ENCODE measurements around the gene ACSL5.
"Not testable (repeated sequence)": the region's sequence is repeated elsewhere in the genome, so short reads cannot be mapped to it uniquely, and the experiment has no call there.

Gene ACSL5

GRCh38 chr10:112382515-112383235 is 8.8 kb downstream of the ACSL5 start:
- no peaks in the 10 kb centered on the region for H3K4me1 ChIP-seq (ENCODE audit: insufficient read depth, poor library complexity, severe bottlenecking)

GRCh38 chr10:112383325-112383724 is 9.4 kb downstream of the ACSL5 start:
- ATAC-seq (ENCODE audit: low read depth) (peak; percentile 44; the same call in 2 of the 3 replicates), DNase-seq (ENCODE audit: low spot score) (no peak)
- no peaks in the 10 kb centered on the region for H3K27me3 ChIP-seq (ENCODE audit: insufficient read depth, poor library complexity, severe bottlenecking)
- no peaks in the 10 kb centered on the region for H3K4me1 ChIP-seq (ENCODE audit: insufficient read depth, poor library complexity, severe bottlenecking)
- H3K27ac ChIP-seq (ENCODE audit: poor library complexity, severe bottlenecking): no peak overlapping the region
- no peak for TF ChIP-seq CTCF (IDR thresholded peaks at IDR 0.05; ENCODE audit: poor library complexity, severe bottlenecking)
- no peak overlapping the region for H3K4me3 ChIP-seq (ENCODE audit: severe bottlenecking)
- no peaks in the 10 kb centered on the region for H3K36me3 ChIP-seq (ENCODE audit: low read depth)
- no peaks in the 10 kb centered on the region for H3K9me3 ChIP-seq (ENCODE audit: severe bottlenecking)

More at GRCh38 chr10:112382515-112383235, 8.8 kb downstream of the ACSL5 start:
- Histone ChIP-seq H3K9me3 (ENCODE audit: severe bottlenecking) (no peaks in the 10 kb centered on the region), H3K27me3 (ENCODE audit: insufficient read depth, poor library complexity, severe bottlenecking) (no peaks in the 10 kb centered on the region), H3K27ac (ENCODE audit: poor library complexity, severe bottlenecking) (no peak overlapping the region), H3K36me3 (ENCODE audit: low read depth) (no peaks in the 10 kb centered on the region), H3K4me3 (ENCODE audit: severe bottlenecking) (no peak overlapping the region)
- DNase-seq (ENCODE audit: low spot score) (no peak), ATAC-seq (ENCODE audit: low read depth) (no peak)
- TF ChIP-seq CTCF (IDR thresholded peaks at IDR 0.05; ENCODE audit: poor library complexity, severe bottlenecking): no peak

- Histone ChIP-seq H3K36me3 (ENCODE audit: low read depth) (no peaks in the 10 kb centered on the region), H3K27ac (ENCODE audit: poor library complexity, severe bottlenecking) (no peak overlapping the region), H3K9me3 (ENCODE audit: severe bottlenecking) (no peaks in the 10 kb centered on the region), H3K4me3 (ENCODE audit: severe bottlenecking) (no peak overlapping the region), H3K27me3 (ENCODE audit: insufficient read depth, poor library complexity, severe bottlenecking) (no peaks in the 10 kb centered on the region), H3K4me1 (ENCODE audit: insufficient read depth, poor library complexity, severe bottlenecking) (peaks cover 2% of the 10 kb centered on the region)
- ATAC-seq (ENCODE audit: low read depth) (no peak), DNase-seq (ENCODE audit: low spot score) (no peak)
- TF ChIP-seq CTCF (IDR thresholded peaks at IDR 0.05; ENCODE audit: poor library complexity, severe bottlenecking): no peak
These were observed 10.2 kb downstream of the ACSL5 start for GRCh38 chr10:112384141-112384540.

GRCh38 chr10:112385201-112385600 is 11.3 kb downstream of the ACSL5 start:
- no peak for TF ChIP-seq CTCF (IDR thresholded peaks at IDR 0.05; ENCODE audit: poor library complexity, severe bottlenecking)
- ATAC-seq (ENCODE audit: low read depth) (no peak), DNase-seq (ENCODE audit: low spot score) (no peak)
- Histone ChIP-seq H3K36me3 (ENCODE audit: low read depth) (no peaks in the 10 kb centered on the region), H3K4me3 (ENCODE audit: severe bottlenecking) (no peak overlapping the region), H3K9me3 (ENCODE audit: severe bottlenecking) (no peaks in the 10 kb centered on the region), H3K27ac (ENCODE audit: poor library complexity, severe bottlenecking) (no peak overlapping the region), H3K4me1 (ENCODE audit: insufficient read depth, poor library complexity, severe bottlenecking) (peaks cover 9% of the 10 kb centered on the region), H3K27me3 (ENCODE audit: insufficient read depth, poor library complexity, severe bottlenecking) (no peaks in the 10 kb centered on the region)

- H3K36me3 ChIP-seq (ENCODE audit: low read depth); H3K4me3 ChIP-seq (ENCODE audit: severe bottlenecking); H3K27me3 ChIP-seq (ENCODE audit: insufficient read depth, poor library complexity, severe bottlenecking); H3K27ac ChIP-seq (ENCODE audit: poor library complexity, severe bottlenecking); H3K4me1 ChIP-seq (ENCODE audit: insufficient read depth, poor library complexity, severe bottlenecking); ATAC-seq (ENCODE audit: low read depth); H3K9me3 ChIP-seq (ENCODE audit: severe bottlenecking); DNase-seq (ENCODE audit: low spot score): not testable (repeated sequence)
These were observed 14.1 kb downstream of the ACSL5 start for GRCh38 chr10:112388056-112388455.
